NCI-H2171 (cell line): ENCODE results near the gene FAM114A1.
"Not testable (repeated sequence)": the region's sequence is repeated elsewhere in the genome, so short reads cannot be mapped to it uniquely, and the experiment has no call there.

ENCODE experiments used
- DNase-seq: peaks from one replicate; lab custom pipeline; 2025; lab: John Stamatoyannopoulos, UW

Gene FAM114A1

DNA sequence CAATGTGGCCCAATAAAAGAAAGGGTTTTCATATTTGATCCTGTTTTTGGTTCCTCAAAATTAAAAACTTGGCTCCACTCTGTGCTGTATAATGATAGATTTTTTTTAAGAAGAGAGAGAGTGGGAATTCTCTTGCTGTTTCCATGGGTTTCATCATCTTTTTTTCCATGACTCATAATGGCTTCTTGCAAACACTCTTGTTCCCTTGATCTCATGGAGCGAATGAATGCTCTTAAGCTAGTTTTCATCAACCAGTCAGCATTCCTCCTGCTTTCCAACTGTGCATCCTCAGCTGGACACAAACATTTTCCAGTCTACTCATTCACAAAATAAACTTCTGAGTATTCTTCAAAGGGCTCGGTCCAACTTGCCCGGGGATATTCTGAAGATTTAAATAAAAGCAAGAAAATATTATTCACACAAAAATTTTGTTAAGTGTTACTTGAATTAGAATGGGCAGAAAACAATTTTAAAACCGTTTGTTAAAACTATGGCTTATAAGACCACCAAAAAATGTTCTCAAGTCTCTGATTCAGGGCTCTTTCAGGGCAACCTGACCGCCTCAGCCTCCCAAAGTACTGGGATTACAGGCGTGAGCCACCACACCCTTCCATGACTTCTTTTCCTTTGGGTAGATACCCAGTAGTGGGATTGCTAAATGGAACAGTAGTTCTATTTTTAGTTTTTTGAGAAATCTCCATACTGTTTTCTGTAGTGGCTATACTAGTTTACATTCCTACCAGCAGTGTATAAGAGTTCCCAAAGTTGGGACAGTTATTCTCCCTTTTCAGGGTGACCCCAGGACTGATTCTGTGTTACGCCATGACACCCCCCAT is 99.9 kb downstream of the FAM114A1 start:
- no peak for DNase-seq

DNA sequence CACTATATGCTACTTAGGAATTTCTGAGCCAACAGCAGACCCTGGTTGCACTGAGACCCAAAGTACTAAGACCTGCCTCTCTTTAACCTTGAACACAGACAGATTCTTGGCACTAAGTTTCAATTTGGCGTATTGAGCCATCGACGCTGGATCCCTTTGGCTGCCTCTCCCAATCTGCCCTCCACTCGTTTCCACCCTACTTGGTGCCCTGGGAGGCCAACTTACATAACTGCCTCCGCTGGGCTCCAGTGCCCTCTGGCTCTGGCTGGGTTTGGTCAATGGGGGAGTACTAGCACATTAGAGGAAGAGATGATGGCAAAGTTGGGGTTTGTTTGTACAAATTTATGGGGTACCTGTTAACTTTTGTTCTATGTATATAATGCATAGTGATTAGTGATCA is 101.1 kb downstream of the FAM114A1 start:
- no peak for DNase-seq

DNA sequence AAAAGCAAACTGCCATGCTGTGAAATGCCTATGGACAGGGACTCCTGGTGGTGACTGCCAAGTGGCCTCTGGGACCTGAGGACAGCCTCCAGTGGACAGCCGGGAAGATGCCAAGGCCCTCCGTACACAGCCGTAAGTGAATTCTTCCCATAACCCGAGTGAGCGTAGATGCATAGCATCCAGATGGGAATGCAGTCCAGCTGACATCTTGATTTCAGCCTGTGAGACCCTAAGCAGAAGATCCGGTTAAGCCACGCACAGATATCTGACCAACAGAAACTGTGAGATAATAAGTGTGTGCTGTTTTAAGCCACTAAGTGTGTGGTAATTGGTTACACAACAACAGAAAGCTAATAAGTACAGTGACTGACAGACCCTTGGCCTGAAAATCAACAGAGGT is 108.7 kb downstream of the FAM114A1 start:
- no peak for DNase-seq

GRCh38 chr4:38979081-38979480 is 111.5 kb downstream of the FAM114A1 start:
- DNase-seq = no peak

DNA sequence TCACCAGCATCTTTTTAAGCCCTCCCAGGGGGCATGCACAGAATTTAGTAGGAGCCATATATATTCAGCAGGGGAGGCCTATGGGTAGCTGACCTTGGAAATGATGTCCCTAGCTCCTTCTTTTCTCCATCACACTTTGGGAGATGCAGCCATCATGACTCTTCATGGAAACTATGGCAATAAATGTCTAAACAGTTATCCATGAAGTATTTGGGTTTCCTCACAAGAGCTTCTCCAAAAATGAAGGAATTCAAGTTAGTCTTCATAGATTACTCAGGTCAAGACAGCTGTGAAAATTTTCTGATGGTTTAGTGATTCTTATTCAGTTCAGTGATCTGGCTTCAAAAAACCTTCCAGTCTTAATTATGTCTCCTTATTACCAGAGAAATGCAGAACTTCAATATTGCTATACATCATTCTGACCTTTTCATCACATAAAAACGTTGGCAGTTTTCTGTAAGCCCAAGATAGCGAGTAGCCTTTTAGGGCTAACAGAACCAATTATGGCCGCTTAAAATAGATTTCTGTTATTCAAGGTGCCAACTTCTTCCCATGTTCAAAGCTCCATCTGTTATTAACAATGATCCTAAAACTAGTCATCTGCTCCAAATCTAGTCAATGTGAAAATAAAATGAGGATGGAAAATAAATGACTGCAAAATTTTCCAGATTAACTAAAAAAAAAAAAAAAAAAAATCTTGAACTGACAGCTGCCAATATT is 112.1 kb downstream of the FAM114A1 start:
- no peak for DNase-seq

- no peak for DNase-seq
These were observed 113.5 kb downstream of the FAM114A1 start for GRCh38 chr4:38980903-38981676.

GRCh38 chr4:38982361-38983095 is 114.9 kb downstream of the FAM114A1 start:
- DNase-seq = no peak

DNA sequence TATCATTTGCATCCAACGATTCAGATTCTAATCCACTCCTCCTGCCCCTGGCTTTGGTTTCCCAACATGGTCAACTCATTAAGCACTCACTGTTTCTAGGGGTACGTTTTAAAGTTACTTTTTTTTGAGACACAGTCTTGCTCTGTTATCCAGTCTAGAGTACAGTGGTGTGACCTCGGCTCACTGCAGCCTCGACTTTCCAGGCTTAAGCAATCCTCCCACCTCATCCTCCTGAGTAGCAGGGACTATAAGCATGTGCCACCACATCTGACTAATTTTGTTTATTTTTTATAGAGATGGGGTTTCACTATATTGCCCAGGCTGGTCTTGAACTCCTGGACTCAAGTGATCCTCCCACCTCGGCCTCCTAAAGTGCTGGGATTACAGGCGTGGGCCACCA is 115.7 kb downstream of the FAM114A1 start:
- no peak for DNase-seq

GRCh38 chr4:38983787-38984598 is 116.4 kb downstream of the FAM114A1 start:
- no peak for DNase-seq

- DNase-seq = no peak
These were observed 117.9 kb downstream of the FAM114A1 start for GRCh38 chr4:38985410-38986100.

GRCh38 chr4:38987491-38987890 is 119.9 kb downstream of the FAM114A1 start:
- DNase-seq = no peak

GRCh38 chr4:38988353-38988752 is 120.7 kb downstream of the FAM114A1 start:
- DNase-seq = not testable (repeated sequence)

DNA sequence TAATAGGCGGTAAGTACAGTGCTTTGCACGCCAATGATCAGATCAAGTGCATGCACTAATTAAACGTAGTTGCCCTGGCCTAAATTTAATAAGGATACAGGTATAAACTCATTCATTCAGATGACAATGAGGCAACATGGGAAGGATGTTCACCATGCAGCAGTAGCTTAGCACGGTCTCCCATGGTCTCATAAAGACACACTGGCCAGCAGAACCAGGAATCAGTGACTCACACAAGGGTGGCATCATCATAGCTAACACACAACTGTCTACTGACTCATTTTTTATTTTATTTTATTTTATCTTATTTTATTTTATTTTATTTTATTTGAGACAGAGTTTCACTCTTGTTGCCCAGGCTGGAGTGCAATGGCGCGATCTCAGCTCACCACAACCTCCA is 121.9 kb downstream of the FAM114A1 start:
- DNase-seq = no peak

DNA sequence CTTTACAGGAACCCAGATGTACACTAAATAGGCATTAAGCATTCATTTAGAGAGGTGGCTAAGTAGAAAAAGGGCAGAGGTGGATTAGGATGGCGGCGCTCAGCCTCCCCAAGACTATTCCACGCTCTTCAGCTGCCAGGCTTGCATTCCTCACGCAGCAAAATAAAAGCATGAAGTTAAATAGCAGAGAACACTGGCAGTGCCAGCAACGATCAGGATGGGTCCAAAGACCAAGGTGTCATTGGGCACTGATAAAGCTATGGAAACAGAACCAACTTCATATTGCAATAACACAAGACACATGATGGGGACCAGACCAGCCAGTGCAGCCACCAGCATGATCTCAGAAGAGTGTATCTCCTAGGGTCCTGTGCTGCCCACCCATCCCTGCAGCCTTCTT is 122.6 kb downstream of the FAM114A1 start:
- no peak for DNase-seq

DNA sequence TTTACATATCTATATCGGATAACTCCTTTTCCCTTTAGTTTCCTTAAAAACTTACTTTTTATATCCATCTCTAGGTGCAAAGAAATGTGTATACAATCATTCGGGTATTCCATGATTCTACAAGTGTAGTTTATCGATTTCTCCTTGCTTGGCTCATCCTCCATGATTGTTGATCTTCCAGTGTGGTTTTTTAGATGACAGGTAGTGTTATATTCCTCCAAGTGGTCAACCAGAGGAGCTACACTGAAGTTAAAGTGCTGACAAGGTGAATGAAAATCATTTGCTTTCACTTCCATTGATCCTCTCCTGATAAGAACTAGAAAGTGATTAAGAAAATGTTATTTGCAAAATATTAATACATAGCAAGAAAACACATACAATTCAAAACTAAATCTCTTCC is 126.1 kb downstream of the FAM114A1 start:
- no peak for DNase-seq

- no peak for DNase-seq
These were observed 126.5 kb downstream of the FAM114A1 start for GRCh38 chr4:38994135-38994534.
